Hepatocyte (in vitro differentiated cells): ENCODE results near the gene C1QB.

Experiments used
- CTCF ChIP-seq: fragments of 200-600 bp; sonication (generic); IDR thresholded peaks from 2 replicates; pipeline ENCODE4 v1.5.1; 2016; ENCODE audit warnings: antibody characterized with exemption, mild to moderate bottlenecking; ENCODE audit not compliant: poor library complexity
- EZH2 ChIP-seq: fragments of 200-600 bp; sonication (generic); IDR thresholded peaks from 2 replicates; pipeline ENCODE4 v1.6.1; 2016; ENCODE audit warnings: antibody characterized with exemption, mild to moderate bottlenecking, borderline replicate concordance
- EZH2phosphoT487 ChIP-seq: fragments of 200-600 bp; sonication (generic); IDR thresholded peaks from one replicate; pipeline ENCODE4 v1.6.1; 2018; ENCODE audit warnings: antibody characterized with exemption, mild to moderate bottlenecking, low read depth, moderate library complexity; ENCODE audit not compliant: unreplicated experiment, severe bottlenecking

GRCh38 chr1:22613951-22614350 is 39.1 kb upstream of the C1QB start:
- TF ChIP-seq EZH2: no peak
- TF ChIP-seq CTCF: no peak
- no peak for TF ChIP-seq EZH2phosphoT487
